ENCODE measurements around the gene ZNF277. TPM values are rescaled to one million over a fixed set of nuclear protein-coding genes. Genes with fewer than 3 reads are reported as not detected.

The ZNF277 gene
- total and polyA plus RNA-seq, 2 donors (not counting 3 experiments of a cell fraction or from before 2014, with no cell fraction given), result 7.8 to 22.6 TPM

- Histone ChIP-seq H3K9me1 (replicated peaks; ENCODE audit: control insufficient read depth, extremely low read depth, insufficient read depth, low read length) (no peaks in the 10 kb centered on the region), H3K9me3 (replicated peaks; ENCODE audit: control insufficient read depth, insufficient read depth, low read length) (no peaks in the 10 kb centered on the region), H3K36me3 (ENCODE audit: control insufficient read depth in 2 of 2, extremely low read depth in 1 of 2, insufficient read depth in 2 of 2, low read length in 2 of 2) (no peaks in the 10 kb centered on the region), H4K20me1 (replicated peaks; ENCODE audit: control insufficient read depth, extremely low read depth, insufficient read depth, low read length) (no peaks in the 10 kb centered on the region), H3K4me3 (replicated peaks in 1 of 3; ENCODE audit: insufficient read depth in 1 of 3, low read depth in 1 of 3, low read length in 3 of 3) (no peak overlapping the region), H3K9ac (replicated peaks; ENCODE audit: extremely low read depth, insufficient read depth, low read length) (no peak overlapping the region), H3K27me3 (ENCODE audit: control insufficient read depth in 2 of 2, insufficient read depth in 2 of 2, low read length in 2 of 2) (no peaks in the 10 kb centered on the region), H3K4me1 (ENCODE audit: control insufficient read depth, extremely low read depth, insufficient read depth, low read length) (no peaks in the 10 kb centered on the region), H3K27ac (ENCODE audit: insufficient read depth, low read depth, low read length) (no peak overlapping the region), H3K4me2 (ENCODE audit: insufficient read depth, low read length) (no peak overlapping the region), H2AFZ (ENCODE audit: low read depth, low read length) (no peak overlapping the region), H3K79me2 (ENCODE audit: control insufficient read depth, insufficient read depth, low read length) (peaks cover 4% of the 10 kb centered on the region)
- POLR2A ChIA-PET, result no interaction called here
- CTCF ChIA-PET, result no interaction called here
- dilution Hi-C loops (cut with MboI; ENCODE audit: extremely low pct_ligation_motif_present, low sequenced_read_pairs) (no loop called here), intact Hi-C loops (cut with micrococcal nuclease) (no loop called here)
- FAIRE-seq (no peak), DNase-seq (ENCODE audit: low read depth, low spot score) (no peak)
- BruUV-seq (replicated peaks), result no TSS peak
- TF ChIP-seq POLR2AphosphoS5 (IDR thresholded peaks at IDR 0.05; ENCODE audit: insufficient read depth, low read depth, low read length), result no peak
- no peak for TF ChIP-seq JUN (IDR thresholded peaks at IDR 0.05; ENCODE audit: borderline replicate concordance, insufficient read depth, insufficient read length, low read depth)
- TF ChIP-seq POLR2A (IDR thresholded peaks at IDR 0.05; ENCODE audit: low read depth, low read length), result no peak
- TF ChIP-seq, protein P1, sequence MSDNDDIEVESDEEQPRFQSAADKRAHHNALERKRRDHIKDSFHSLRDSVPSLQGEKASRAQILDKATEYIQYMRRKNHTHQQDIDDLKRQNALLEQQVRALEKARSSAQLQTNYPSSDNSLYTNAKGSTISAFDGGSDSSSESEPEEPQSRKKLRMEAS (IDR thresholded peaks at IDR 0.05; ENCODE audit: insufficient read depth, insufficient read length), result no peak
- TF ChIP-seq MYC (IDR thresholded peaks at IDR 0.05; ENCODE audit: low read depth, low read length), result no peak
- TF ChIP-seq GATA2 (IDR thresholded peaks at IDR 0.05; ENCODE audit: insufficient read depth, insufficient read length, low read depth, low read length), result no peak
- TF ChIP-seq, protein P2, sequence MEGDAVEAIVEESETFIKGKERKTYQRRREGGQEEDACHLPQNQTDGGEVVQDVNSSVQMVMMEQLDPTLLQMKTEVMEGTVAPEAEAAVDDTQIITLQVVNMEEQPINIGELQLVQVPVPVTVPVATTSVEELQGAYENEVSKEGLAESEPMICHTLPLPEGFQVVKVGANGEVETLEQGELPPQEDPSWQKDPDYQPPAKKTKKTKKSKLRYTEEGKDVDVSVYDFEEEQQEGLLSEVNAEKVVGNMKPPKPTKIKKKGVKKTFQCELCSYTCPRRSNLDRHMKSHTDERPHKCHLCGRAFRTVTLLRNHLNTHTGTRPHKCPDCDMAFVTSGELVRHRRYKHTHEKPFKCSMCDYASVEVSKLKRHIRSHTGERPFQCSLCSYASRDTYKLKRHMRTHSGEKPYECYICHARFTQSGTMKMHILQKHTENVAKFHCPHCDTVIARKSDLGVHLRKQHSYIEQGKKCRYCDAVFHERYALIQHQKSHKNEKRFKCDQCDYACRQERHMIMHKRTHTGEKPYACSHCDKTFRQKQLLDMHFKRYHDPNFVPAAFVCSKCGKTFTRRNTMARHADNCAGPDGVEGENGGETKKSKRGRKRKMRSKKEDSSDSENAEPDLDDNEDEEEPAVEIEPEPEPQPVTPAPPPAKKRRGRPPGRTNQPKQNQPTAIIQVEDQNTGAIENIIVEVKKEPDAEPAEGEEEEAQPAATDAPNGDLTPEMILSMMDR (IDR thresholded peaks at IDR 0.05; ENCODE audit: extremely low read depth in 1 of 2, insufficient read depth in 1 of 2, low read depth in 1 of 2, low read length in 2 of 2), result no peak
- TF ChIP-seq EZH2 (IDR thresholded peaks at IDR 0.05; ENCODE audit: borderline replicate concordance, low read depth, low read length, severe bottlenecking), result no peak
- TF ChIP-seq FOS (IDR thresholded peaks at IDR 0.05; ENCODE audit: borderline replicate concordance, insufficient read depth, low read length), result no peak
Observed at GRCh38 chr7:112233048-112233697, 26.7 kb downstream of the ZNF277 start.

Data from endothelial cell of umbilical vein (primary cell).